Brain microvascular endothelial cell (primary cell): Measurements from ENCODE around the gene CC2D2A.

Experiments used
- DNase-seq: peaks from one replicate; pipeline ENCODE4 v3.0.0-alpha.2; 2020
- H3K27ac ChIP-seq: fragments of 250-450 bp; sonication (Bioruptor Pico); 2 replicates; pipeline ENCODE4 v1.5.1; 2020; ENCODE audit warnings: mild to moderate bottlenecking, moderate library complexity
- H3K27me3 ChIP-seq: fragments of 250-450 bp; sonication (Bioruptor Pico); replicated peaks from 2 replicates; pipeline ENCODE4 v1.5.1; 2020; ENCODE audit warnings: mild to moderate bottlenecking
- H3K36me3 ChIP-seq: fragments of 250-450 bp; sonication (Bioruptor Pico); replicated peaks from 2 replicates; pipeline ENCODE4 v1.5.1; 2020; ENCODE audit warnings: mild to moderate bottlenecking
- H3K4me3 ChIP-seq: 2 replicates; pipeline ENCODE4 v1.5.1; 2011; ENCODE audit warnings: low read depth, mild to moderate bottlenecking, control low read depth, low read length, moderate library complexity
- in situ Hi-C: cut with HindIII; loops from 2 replicates; pipeline ENCODE4 v1.10.0; 2017; ENCODE audit warnings: low sequenced_read_pairs, low pct_ligation_motif_present
- TF ChIP-seq, protein P1 (sequence below): IDR thresholded peaks from 2 replicates; pipeline ENCODE4 v1.5.1; 2011; ENCODE audit warnings: low read depth, mild to moderate bottlenecking, moderate library complexity, low read length, control low read depth, inconsistent platforms; ENCODE audit errors: missing control alignments

Gene CC2D2A

DNA sequence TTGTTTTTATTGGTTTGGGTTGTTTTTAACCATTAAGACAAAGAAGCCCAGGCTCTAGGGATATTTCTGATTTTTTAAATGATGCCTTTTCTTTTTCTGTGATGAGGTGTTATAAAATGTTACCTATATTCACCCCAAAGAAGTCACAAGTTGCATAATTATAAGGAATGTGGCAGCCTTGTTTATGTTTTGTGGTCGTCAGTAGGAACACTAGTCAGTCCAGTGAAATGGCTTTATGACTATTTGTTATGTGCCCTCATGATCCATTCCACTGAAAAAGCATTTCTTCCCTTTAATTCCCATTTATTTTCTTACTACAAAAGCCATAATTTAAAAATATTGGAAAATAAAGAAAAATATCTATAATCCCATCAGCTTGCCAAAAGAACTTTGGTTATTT lies 34.4 kb downstream of the CC2D2A start:
- in situ Hi-C loops, result no loop called here
- no peaks in the 10 kb centered on the region for H3K27me3 ChIP-seq
- no peak overlapping the region for H3K27ac ChIP-seq
- DNase-seq, result no peak
- no peak overlapping the region for H3K4me3 ChIP-seq
- peaks cover 8% of the 10 kb centered on the region for H3K36me3 ChIP-seq
- TF ChIP-seq, protein P1, sequence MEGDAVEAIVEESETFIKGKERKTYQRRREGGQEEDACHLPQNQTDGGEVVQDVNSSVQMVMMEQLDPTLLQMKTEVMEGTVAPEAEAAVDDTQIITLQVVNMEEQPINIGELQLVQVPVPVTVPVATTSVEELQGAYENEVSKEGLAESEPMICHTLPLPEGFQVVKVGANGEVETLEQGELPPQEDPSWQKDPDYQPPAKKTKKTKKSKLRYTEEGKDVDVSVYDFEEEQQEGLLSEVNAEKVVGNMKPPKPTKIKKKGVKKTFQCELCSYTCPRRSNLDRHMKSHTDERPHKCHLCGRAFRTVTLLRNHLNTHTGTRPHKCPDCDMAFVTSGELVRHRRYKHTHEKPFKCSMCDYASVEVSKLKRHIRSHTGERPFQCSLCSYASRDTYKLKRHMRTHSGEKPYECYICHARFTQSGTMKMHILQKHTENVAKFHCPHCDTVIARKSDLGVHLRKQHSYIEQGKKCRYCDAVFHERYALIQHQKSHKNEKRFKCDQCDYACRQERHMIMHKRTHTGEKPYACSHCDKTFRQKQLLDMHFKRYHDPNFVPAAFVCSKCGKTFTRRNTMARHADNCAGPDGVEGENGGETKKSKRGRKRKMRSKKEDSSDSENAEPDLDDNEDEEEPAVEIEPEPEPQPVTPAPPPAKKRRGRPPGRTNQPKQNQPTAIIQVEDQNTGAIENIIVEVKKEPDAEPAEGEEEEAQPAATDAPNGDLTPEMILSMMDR, result no peak

DNA sequence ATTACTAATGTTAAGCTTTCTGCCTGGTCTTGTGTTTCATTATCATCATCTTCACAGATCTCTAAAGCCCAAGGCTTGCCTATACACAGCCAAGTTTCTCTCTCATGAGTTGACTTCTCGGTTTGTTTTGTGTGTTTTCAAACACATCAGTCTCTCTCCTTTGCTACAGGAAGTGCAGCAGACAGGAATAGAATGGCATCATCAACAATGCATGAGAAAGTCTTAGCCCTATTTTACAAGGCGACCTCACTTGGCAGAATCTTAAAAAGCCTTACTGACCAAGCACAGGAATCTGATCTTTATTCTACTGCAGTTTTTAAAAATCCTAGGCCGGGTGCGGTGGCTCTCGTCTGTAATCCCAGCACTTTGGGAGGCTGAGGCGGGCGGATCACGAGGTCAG lies 36.8 kb downstream of the CC2D2A start:
- peak overlapping the region; percentile 84 for H3K27ac ChIP-seq
- H3K36me3 ChIP-seq, result peaks cover 12% of the 10 kb centered on the region
- H3K4me3 ChIP-seq, result no peak overlapping the region
- H3K27me3 ChIP-seq, result no peaks in the 10 kb centered on the region
- peak; percentile 81 for DNase-seq
- in situ Hi-C loops, result no loop called here
- TF ChIP-seq, protein P1, result no peak

DNA sequence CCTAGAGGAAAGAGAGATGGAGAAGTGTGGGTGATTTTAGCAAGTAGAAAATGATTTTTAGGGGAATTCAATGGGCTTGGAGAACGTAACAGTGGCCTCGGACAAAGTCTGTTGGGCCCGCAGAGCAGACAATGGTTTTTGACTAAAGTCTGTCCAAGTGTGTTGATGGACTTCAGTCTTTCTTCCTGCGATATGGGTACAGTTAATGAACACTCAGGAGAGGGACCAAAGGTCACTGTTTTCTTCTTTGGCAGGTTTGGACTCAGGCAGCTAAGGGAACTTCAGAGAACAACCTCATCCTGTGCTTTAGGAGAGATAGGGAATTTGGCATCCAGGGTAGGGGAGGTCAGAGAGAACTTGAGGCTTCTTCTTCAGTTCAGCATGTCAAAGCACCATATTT lies 38.0 kb downstream of the CC2D2A start:
- in situ Hi-C loops, result no loop called here
- DNase-seq, result no peak
- Histone ChIP-seq H3K27me3 (no peaks in the 10 kb centered on the region), H3K36me3 (peaks cover 12% of the 10 kb centered on the region), H3K27ac (no peak overlapping the region), H3K4me3 (no peak overlapping the region)
- TF ChIP-seq, protein P1, result no peak

DNA sequence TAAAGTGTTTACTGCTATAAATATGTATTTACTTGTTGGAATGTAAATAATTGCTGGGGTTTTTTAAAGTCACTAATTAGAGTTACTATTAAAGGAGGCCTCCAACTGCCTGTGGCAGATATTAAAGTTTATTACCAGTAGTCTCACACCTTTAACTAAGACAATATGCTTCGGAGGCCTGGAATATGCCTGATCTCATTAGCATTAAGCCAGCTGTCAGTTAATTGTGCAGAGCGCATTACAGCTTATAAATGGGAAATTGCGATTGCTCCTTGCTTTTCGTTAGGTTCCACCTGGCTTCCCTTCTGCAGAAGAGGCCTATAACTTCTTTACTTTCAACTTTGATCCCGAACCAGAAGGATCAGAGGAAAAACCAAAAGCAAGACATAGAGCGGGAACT lies 41.3 kb downstream of the CC2D2A start:
- Histone ChIP-seq H3K36me3 (peaks cover 12% of the 10 kb centered on the region), H3K4me3 (no peak overlapping the region)

DNA sequence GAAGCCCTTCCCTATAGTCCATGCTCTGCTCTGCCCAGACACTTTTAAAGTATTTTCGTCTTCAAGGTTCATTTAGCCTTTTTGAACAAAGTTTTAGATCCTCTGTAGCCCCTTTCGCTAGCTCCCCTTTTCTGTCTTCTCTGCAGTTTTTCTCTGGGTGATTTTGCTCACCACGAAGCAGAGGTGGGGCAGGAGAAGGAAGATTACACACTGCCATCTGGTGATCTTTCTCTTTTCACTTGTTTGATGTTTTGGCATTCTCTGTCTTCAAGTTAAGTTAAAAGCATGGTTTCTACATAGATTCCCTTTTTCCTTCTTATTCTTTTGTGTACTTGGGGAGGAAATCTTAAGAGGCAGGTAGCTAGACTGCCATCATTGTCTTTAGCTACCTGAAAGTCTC lies 43.9 kb downstream of the CC2D2A start:
- in situ Hi-C loops, result no loop called here
- peaks cover 14% of the 10 kb centered on the region for H3K36me3 ChIP-seq
- TF ChIP-seq, protein P1, result peak; percentile 7
- no peak overlapping the region for H3K4me3 ChIP-seq
- no peak for DNase-seq
- no peak overlapping the region for H3K27ac ChIP-seq
- H3K27me3 ChIP-seq, result no peaks in the 10 kb centered on the region

More for the DNA sequence above, 41.3 kb downstream of the CC2D2A start:
- in situ Hi-C loops, result no loop called here
- TF ChIP-seq, protein P1, result no peak
- Histone ChIP-seq H3K27ac (no peak overlapping the region), H3K27me3 (no peaks in the 10 kb centered on the region)
- no peak for DNase-seq

DNA sequence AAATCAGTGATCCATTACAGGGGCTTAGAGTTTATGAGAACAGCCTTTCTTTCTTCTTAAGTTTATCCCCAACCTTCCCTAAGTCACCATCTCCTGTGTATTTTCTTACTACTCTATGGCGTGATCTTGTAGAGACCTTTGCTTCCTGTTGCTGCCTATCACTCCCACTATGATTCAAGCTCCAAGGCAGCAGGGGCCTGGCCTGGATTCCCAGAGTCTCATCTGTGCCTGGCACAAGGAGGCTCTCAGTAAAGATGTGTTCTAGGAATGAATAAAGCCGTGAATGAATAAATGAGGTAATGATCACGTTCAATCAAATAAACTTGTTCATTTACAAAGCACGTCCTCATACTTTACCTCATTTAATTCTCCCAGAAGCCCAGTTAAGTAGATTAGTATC lies 45.4 kb downstream of the CC2D2A start:
- Histone ChIP-seq H3K27ac (peak overlapping the region; percentile 77), H3K36me3 (peaks cover 12% of the 10 kb centered on the region), H3K27me3 (no peaks in the 10 kb centered on the region), H3K4me3 (no peak overlapping the region)
- TF ChIP-seq, protein P1, result no peak
- peak; percentile 71 for DNase-seq
- in situ Hi-C loops, result no loop called here
